Ecto neural progenitor cell (in vitro differentiated cells): ENCODE data around the gene OR2W3.

Experiments used
- DNase-seq: peaks from one replicate; pipeline ENCODE4 v3.0.0-alpha.2; 2018; ENCODE audit warnings: low spot score

OR2W3 gene

GRCh38 chr1:247895163-247895637 is at the start of gene OR2W3:
Gene OR2W3 (plus strand): TSS chr1:247895587. CDS start chr1:247895587, 0 bp downstream.
- DNase-seq: no peak

DNA sequence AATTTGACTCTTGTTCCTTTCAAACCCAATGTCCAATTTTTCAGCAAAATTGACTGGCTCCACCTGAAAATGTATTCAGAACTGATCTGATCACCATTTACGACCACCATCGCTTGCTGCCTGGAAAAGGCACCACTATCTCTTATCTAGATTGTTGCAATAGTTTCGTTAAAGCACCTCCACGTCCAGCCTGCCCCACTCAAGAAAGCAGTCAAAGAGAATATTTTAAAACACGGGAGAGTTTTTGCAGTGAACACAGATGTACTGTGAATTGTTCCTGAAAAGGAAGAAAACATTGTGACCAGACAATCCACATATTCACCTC is 49.7 kb upstream of the OR2W3 start:
- DNase-seq: no peak

- DNase-seq: no peak
Observed at GRCh38 chr1:247848346-247848745, 47.0 kb upstream of the OR2W3 start.

DNA sequence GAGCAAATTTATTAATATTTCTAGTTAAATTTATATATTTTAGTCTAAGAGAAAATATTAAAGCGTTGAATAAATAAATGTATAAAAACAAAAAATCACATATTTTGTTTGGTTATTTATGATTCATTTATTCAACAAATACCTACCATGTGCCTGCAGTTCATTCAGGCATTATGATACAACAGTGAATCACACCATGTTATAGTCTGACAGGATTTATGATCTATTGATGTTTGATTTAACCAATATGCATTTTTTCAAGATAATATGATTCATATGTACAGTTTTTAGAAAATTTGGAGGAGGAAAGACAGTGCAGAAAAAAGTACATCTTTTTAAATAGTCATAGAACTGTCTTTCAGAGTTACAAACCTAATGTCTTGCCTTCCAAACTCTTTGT is 45.8 kb upstream of the OR2W3 start:
- no peak for DNase-seq

GRCh38 chr1:247854899-247855545 is 40.4 kb upstream of the OR2W3 start:
- no peak for DNase-seq

- no peak for DNase-seq
Observed at GRCh38 chr1:247855911-247856310, 39.5 kb upstream of the OR2W3 start.

- no peak for DNase-seq
Observed at GRCh38 chr1:247857069-247857984, 38.1 kb upstream of the OR2W3 start, which contains the start of gene TRIM58. Gene TRIM58 (plus strand): TSS chr1:247857187. CDS start chr1:247857247, 60 bp downstream.

- DNase-seq: no peak
Observed at GRCh38 chr1:247857985-247858619, 37.3 kb upstream of the OR2W3 start.

DNA sequence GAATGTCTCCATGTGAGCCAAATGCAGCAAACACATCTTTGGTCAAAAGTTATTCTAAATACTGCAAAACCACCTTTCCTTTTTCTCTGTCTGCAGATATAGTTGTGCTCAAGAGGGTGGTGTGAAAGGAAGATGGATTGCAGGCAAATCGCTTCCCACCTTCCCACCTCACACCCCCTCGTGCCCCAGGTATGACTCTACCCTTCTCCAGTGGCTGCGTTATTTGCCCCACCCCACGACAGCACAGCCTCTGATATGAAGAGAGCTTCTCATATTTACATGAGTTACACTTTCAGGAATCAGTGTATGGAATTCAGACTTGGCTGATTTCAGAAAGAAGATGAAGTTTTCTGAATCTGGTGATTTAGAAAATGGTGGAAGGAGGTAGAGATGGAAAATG is 32.6 kb upstream of the OR2W3 start:
- no peak for DNase-seq

- DNase-seq: no peak
Observed at GRCh38 chr1:247864644-247865043, 30.7 kb upstream of the OR2W3 start.

DNA sequence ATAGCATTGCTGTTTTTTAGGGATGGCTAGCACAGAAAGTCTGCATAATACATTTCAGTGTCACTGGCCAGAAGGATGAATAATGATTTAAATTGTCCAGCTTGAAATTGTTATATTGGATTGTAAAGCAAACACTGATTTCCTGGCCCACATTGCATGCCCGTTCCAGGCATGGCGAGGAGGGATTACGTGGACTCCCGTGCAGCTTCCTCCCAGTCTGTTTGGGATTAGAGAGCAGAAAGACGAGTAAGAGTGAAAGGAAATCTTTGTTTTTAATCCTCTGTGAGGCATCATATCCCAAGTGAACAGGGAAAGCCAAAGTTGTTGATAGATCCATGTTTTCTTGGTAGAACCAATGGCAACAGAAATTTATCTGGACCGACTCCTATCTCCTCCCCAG is 30.0 kb upstream of the OR2W3 start:
- no peak for DNase-seq

GRCh38 chr1:247883346-247883745 is 12.0 kb upstream of the OR2W3 start:
- no peak for DNase-seq

GRCh38 chr1:247884797-247885413 is 10.5 kb upstream of the OR2W3 start:
- no peak for DNase-seq

- no peak for DNase-seq
Observed at GRCh38 chr1:247895976-247896375, 589 bp downstream of the OR2W3 start.

- no peak for DNase-seq
Observed at GRCh38 chr1:247904122-247904521, 8.7 kb downstream of the OR2W3 start.

DNA sequence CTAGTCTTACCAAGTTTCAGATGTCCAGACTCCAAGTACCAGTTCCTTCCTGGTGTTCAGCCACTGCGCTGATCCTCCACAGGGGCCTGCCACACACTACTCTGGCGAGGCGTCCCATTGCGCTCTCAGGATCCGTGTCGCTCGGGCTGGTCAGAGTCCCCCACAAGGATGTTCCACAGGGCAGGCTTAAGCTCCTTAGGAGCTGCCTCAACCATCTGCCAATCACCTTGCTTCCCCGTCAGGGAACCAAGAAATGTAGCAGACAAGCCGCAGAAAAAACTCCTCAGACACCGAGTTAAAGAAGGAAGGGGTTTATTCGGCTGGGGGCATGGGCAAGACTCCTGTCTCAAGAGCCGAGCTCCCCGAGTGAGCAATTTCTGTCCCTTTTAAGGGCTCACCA is 9.8 kb downstream of the OR2W3 start:
- DNase-seq: no peak

DNA sequence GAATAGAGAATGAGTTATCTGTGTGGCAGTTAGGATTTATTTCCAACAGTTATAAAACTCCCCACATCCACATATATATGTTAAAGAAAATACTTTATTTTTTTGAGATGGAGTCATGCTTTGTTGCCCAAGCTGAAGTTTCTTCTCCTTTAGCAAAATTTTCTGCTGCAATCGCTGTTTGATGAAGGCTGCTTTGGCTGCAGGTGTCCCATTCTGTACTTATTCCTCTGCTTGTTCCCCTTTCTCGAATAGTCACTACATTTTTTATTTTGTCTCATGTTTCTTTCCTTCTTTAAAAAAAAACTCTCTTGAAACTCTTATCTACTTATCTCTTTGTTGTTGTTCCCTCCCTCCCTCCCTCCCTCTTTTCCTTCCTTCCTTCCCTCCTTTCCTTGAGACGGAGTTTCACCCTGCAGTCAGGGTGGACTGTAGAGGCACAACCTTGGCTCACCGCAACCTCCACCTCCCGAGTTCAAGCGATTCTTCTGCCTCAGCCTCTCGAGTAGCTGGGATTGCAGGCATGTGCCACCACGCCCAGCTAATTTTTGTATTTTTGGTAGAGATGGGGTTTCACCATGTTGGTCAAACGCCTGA is 10.6 kb downstream of the OR2W3 start:
- DNase-seq: no peak

DNA sequence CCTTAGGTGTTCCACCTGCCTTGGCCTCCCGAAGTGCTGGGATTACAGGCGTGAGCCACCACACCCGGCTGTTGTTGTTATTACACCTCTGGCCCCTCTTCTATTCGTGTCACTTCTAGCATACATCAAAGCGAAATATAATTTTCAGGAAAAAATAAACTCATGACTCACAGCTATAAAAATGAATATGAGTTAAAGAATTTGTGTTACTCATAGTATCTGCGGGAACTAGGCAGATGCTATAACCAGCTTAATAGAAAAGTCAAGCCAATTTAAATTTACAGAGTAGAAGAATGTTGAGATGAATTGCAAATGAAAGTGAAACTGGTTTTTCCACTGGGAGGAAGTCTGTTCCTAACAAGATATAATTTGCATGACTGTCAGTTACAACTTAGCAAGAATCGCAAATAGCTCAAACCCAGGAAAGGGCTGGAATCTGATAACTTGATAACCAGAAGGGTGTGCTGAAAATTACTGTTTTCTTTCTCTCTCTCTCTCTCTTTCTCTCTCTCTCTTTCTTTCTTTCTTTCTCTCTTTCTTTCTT is 11.2 kb downstream of the OR2W3 start:
- no peak for DNase-seq

DNA sequence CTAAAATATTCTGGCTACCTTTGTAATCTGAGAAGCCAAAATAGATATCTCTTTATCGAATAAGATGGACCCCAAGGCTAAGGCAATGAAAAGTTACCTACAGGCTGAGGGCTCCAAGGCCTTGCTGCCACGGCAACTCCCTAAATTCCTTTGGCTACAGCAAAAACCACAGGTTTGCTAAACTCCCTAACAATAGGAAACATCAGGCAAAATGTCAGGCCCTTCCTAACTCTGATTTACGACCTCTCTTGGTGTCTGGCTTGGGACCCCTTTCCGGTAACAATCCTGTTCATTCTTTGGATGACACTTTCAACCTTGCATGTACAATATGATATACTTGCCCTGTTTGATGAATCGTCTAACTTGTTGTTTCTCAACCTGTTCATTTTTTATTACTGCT is 13.4 kb downstream of the OR2W3 start:
- no peak for DNase-seq

GRCh38 chr1:247913786-247914185 is 18.4 kb downstream of the OR2W3 start:
- DNase-seq: no peak

- DNase-seq: no peak
Observed at GRCh38 chr1:247914941-247915662, 19.7 kb downstream of the OR2W3 start.
